ENCODE data around the gene FAM83C.

DNA sequence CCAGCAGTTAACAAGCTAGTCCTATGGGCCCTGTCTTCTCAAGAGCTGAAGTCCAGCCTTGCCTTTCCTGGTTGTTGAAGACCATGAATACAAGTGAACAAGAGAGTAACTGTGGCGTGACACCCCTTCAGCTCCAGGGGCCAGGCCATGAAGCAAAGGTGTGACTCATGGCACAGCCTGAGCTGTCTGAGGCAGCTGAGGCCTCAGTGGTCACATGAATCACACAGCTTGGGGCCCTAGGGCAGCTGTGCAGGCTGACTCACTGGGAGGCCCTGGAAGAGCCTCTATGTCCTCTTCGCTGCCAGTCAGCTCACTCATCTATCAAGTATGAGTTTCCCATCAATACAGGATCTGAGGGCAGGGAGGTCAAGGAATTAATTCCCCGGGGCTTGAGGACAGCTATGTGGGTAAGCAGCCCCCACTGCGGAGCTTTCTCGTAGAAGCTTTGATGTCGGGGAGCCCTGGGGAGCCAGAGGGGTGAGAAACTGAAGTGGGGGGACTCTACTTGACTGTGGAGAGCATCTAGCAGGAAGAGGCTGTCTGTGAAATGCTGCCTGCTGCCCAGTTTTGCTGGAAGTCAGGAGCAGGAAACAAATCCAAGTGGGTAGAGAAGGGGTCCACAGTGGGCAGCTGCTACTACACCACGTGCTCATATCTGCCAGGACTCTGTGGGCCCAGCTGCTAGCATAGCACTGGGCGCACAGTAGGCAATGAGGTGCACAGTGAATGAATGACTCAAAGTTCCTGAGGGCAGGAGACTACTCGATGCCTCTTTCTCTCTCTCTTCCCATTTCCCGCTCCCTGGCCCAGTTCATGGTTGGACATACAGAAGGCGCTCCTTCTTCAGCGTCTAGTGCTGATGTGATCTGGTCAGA lies 13.7 kb upstream of the FAM83C start:
- TF ChIP-seq NR2C2 (IDR thresholded peaks at IDR 0.05; ENCODE audit: borderline replicate concordance, control insufficient read depth, insufficient read length, low read depth): no peak
- no peak for TF ChIP-seq BCL11A (IDR thresholded peaks at IDR 0.05; ENCODE audit: low read depth, low read length)
- TF ChIP-seq YY1 (IDR thresholded peaks at IDR 0.05; ENCODE audit: low read depth, low read length): no peak
- TF ChIP-seq, protein P1, sequence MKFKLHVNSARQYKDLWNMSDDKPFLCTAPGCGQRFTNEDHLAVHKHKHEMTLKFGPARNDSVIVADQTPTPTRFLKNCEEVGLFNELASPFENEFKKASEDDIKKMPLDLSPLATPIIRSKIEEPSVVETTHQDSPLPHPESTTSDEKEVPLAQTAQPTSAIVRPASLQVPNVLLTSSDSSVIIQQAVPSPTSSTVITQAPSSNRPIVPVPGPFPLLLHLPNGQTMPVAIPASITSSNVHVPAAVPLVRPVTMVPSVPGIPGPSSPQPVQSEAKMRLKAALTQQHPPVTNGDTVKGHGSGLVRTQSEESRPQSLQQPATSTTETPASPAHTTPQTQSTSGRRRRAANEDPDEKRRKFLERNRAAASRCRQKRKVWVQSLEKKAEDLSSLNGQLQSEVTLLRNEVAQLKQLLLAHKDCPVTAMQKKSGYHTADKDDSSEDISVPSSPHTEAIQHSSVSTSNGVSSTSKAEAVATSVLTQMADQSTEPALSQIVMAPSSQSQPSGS (IDR thresholded peaks at IDR 0.05; ENCODE audit: low read length): no peak
- no peak for TF ChIP-seq TCF7 (IDR thresholded peaks at IDR 0.05; ENCODE audit: borderline replicate concordance)
- no peak for TF ChIP-seq CREM (IDR thresholded peaks at IDR 0.05; ENCODE audit: low read depth)
- TF ChIP-seq, protein P2, sequence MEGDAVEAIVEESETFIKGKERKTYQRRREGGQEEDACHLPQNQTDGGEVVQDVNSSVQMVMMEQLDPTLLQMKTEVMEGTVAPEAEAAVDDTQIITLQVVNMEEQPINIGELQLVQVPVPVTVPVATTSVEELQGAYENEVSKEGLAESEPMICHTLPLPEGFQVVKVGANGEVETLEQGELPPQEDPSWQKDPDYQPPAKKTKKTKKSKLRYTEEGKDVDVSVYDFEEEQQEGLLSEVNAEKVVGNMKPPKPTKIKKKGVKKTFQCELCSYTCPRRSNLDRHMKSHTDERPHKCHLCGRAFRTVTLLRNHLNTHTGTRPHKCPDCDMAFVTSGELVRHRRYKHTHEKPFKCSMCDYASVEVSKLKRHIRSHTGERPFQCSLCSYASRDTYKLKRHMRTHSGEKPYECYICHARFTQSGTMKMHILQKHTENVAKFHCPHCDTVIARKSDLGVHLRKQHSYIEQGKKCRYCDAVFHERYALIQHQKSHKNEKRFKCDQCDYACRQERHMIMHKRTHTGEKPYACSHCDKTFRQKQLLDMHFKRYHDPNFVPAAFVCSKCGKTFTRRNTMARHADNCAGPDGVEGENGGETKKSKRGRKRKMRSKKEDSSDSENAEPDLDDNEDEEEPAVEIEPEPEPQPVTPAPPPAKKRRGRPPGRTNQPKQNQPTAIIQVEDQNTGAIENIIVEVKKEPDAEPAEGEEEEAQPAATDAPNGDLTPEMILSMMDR (IDR thresholded peaks at IDR 0.05 in 2 of 3, conservative IDR thresholded peaks at IDR 0.05 in 1 of 3; ENCODE audit: control insufficient read depth in 2 of 3, extremely low read depth in 1 of 3, insufficient read depth in 1 of 3, low read depth in 3 of 3, low read length in 3 of 3): no peak
- TF ChIP-seq SUZ12 (IDR thresholded peaks at IDR 0.05; ENCODE audit: unreplicated experiment): no peak
- TF ChIP-seq KLF5 (IDR thresholded peaks at IDR 0.05; ENCODE audit: partially characterized antibody): no peak
- TF ChIP-seq, protein P3, sequence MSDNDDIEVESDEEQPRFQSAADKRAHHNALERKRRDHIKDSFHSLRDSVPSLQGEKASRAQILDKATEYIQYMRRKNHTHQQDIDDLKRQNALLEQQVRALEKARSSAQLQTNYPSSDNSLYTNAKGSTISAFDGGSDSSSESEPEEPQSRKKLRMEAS (IDR thresholded peaks at IDR 0.05; ENCODE audit: low read depth, low read length): no peak
- TF ChIP-seq SMC3 (IDR thresholded peaks at IDR 0.05; ENCODE audit: borderline replicate concordance, low read length): no peak
- TF ChIP-seq NR2C1 (IDR thresholded peaks at IDR 0.05): no peak
